Measurements from ENCODE around the gene CBX6.
"Not testable (repeated sequence)": the region's sequence is repeated elsewhere in the genome, so short reads cannot be mapped to it uniquely, and the experiment has no call there.

Gene CBX6

GRCh38 chr22:38861170-38861876 lies 10.7 kb downstream of the CBX6 start:
- TF ChIP-seq CTCF (IDR thresholded peaks at IDR 0.05; ENCODE audit: insufficient read depth, low read depth, low read length, missing control alignments), result no peak
- no peak for DNase-seq (ENCODE audit: low read depth)
- no peak overlapping the region for H3K4me3 ChIP-seq (ENCODE audit: low read length)

- no peak for TF ChIP-seq CTCF (IDR thresholded peaks at IDR 0.05; ENCODE audit: insufficient read depth, low read depth, low read length, missing control alignments)
- H3K4me3 ChIP-seq (ENCODE audit: low read length), result no peak overlapping the region
- DNase-seq (ENCODE audit: low read depth), result no peak
Measured at GRCh38 chr22:38860283-38861169, 11.5 kb downstream of the CBX6 start.

- no peak overlapping the region for H3K4me3 ChIP-seq (ENCODE audit: low read length)
- DNase-seq (ENCODE audit: low read depth), result no peak
- TF ChIP-seq CTCF (IDR thresholded peaks at IDR 0.05; ENCODE audit: insufficient read depth, low read depth, low read length, missing control alignments), result no peak
Measured at GRCh38 chr22:38859581-38860282, 12.3 kb downstream of the CBX6 start.

GRCh38 chr22:38858492-38858891 lies 13.5 kb downstream of the CBX6 start:
- no peak for DNase-seq (ENCODE audit: low read depth)
- no peak overlapping the region for H3K4me3 ChIP-seq (ENCODE audit: low read length)
- TF ChIP-seq CTCF (IDR thresholded peaks at IDR 0.05; ENCODE audit: insufficient read depth, low read depth, low read length, missing control alignments), result no peak

GRCh38 chr22:38854476-38854875 lies 17.5 kb downstream of the CBX6 start:
- H3K4me3 ChIP-seq (ENCODE audit: low read length); DNase-seq (ENCODE audit: low read depth): not testable (repeated sequence)

GRCh38 chr22:38853883-38854282 lies 18.1 kb downstream of the CBX6 start:
- not testable (repeated sequence) for H3K4me3 ChIP-seq (ENCODE audit: low read length); DNase-seq (ENCODE audit: low read depth)

GRCh38 chr22:38853196-38853651 lies 18.8 kb downstream of the CBX6 start:
- no peak for TF ChIP-seq CTCF (IDR thresholded peaks at IDR 0.05; ENCODE audit: insufficient read depth, low read depth, low read length, missing control alignments)
- no peak overlapping the region for H3K4me3 ChIP-seq (ENCODE audit: low read length)
- DNase-seq (ENCODE audit: low read depth), result no peak
